ENCODE results near the gene MCTP1.

Gene MCTP1

GRCh38 chr5:94856257-94856800, 428.6 kb downstream of the MCTP1 start:
- Histone ChIP-seq H3K4me1 (ENCODE audit: low read length) (no peaks in the 10 kb centered on the region), H2AFZ (ENCODE audit: low read depth, low read length) (no peak overlapping the region), H3K27ac (ENCODE audit: low read length) (no peak overlapping the region), H3K4me2 (ENCODE audit: low read length) (no peak overlapping the region), H3K9ac (ENCODE audit: low read length) (no peak overlapping the region), H3K9me3 (ENCODE audit: insufficient read depth, low read length) (no peaks in the 10 kb centered on the region), H3K4me3 (ENCODE audit: low read length) (no peak overlapping the region), H3K79me2 (ENCODE audit: low read length) (no peaks in the 10 kb centered on the region), H3K27me3 (ENCODE audit: low read depth, low read length) (0 out of 2 replicates have a peak, but pooled peaks cover under 1% of the 10 kb centered on the region), H3K36me3 (replicated peaks; ENCODE audit: low read depth, low read length) (no peaks in the 10 kb centered on the region), H4K20me1 (ENCODE audit: insufficient read depth, low read length) (no peaks in the 10 kb centered on the region)
- TF ChIP-seq CTCF (IDR thresholded peaks at IDR 0.05; ENCODE audit: low read depth, low read length) (no peak), EZH2phosphoT487 (IDR thresholded peaks at IDR 0.05; ENCODE audit: low read depth) (no peak)

GRCh38 chr5:94855543-94855942, 429.4 kb downstream of the MCTP1 start:
- Histone ChIP-seq H3K4me3 (ENCODE audit: low read length) (no peak overlapping the region), H4K20me1 (ENCODE audit: insufficient read depth, low read length) (no peaks in the 10 kb centered on the region), H3K4me2 (ENCODE audit: low read length) (no peak overlapping the region), H3K9me3 (ENCODE audit: insufficient read depth, low read length) (no peaks in the 10 kb centered on the region), H3K27ac (ENCODE audit: low read length) (no peak overlapping the region), H2AFZ (ENCODE audit: low read depth, low read length) (no peak overlapping the region), H3K36me3 (replicated peaks; ENCODE audit: low read depth, low read length) (no peaks in the 10 kb centered on the region), H3K9ac (ENCODE audit: low read length) (no peak overlapping the region), H3K4me1 (ENCODE audit: low read length) (no peaks in the 10 kb centered on the region), H3K79me2 (ENCODE audit: low read length) (no peaks in the 10 kb centered on the region), H3K27me3 (ENCODE audit: low read depth, low read length) (0 out of 2 replicates have a peak, but pooled peaks cover 3% of the 10 kb centered on the region)
- TF ChIP-seq CTCF (IDR thresholded peaks at IDR 0.05; ENCODE audit: low read depth, low read length) (no peak), EZH2phosphoT487 (IDR thresholded peaks at IDR 0.05; ENCODE audit: low read depth) (no peak)

GRCh38 chr5:94853120-94853519, 431.8 kb downstream of the MCTP1 start:
- Histone ChIP-seq H3K79me2 (ENCODE audit: low read length) (no peaks in the 10 kb centered on the region), H3K9ac (ENCODE audit: low read length) (no peak overlapping the region), H3K4me2 (ENCODE audit: low read length) (no peak overlapping the region), H3K36me3 (replicated peaks; ENCODE audit: low read depth, low read length) (no peaks in the 10 kb centered on the region), H3K4me1 (ENCODE audit: low read length) (no peaks in the 10 kb centered on the region), H3K27me3 (ENCODE audit: low read depth, low read length) (peaks cover 7% of the 10 kb centered on the region), H4K20me1 (ENCODE audit: insufficient read depth, low read length) (no peaks in the 10 kb centered on the region), H3K4me3 (ENCODE audit: low read length) (no peak overlapping the region), H3K27ac (ENCODE audit: low read length) (no peak overlapping the region), H2AFZ (ENCODE audit: low read depth, low read length) (no peak overlapping the region), H3K9me3 (ENCODE audit: insufficient read depth, low read length) (no peaks in the 10 kb centered on the region)
- no peak for TF ChIP-seq EZH2phosphoT487 (IDR thresholded peaks at IDR 0.05; ENCODE audit: low read depth)
- no peak for TF ChIP-seq CTCF (IDR thresholded peaks at IDR 0.05; ENCODE audit: low read depth, low read length)

- H3K4me2 ChIP-seq (ENCODE audit: low read length) = no peak overlapping the region
- H3K36me3 ChIP-seq (replicated peaks; ENCODE audit: low read depth, low read length) = no peaks in the 10 kb centered on the region
- H3K9ac ChIP-seq (ENCODE audit: low read length) = no peak overlapping the region
- H3K9me3 ChIP-seq (ENCODE audit: insufficient read depth, low read length) = no peaks in the 10 kb centered on the region
- no peak overlapping the region for H3K27ac ChIP-seq (ENCODE audit: low read length)
- no peaks in the 10 kb centered on the region for H3K79me2 ChIP-seq (ENCODE audit: low read length)
- H3K27me3 ChIP-seq (ENCODE audit: low read depth, low read length) = peaks cover 8% of the 10 kb centered on the region
- no peaks in the 10 kb centered on the region for H4K20me1 ChIP-seq (ENCODE audit: insufficient read depth, low read length)
- H2AFZ ChIP-seq (ENCODE audit: low read depth, low read length) = no peak overlapping the region
- no peaks in the 10 kb centered on the region for H3K4me1 ChIP-seq (ENCODE audit: low read length)
- no peak for TF ChIP-seq CTCF (IDR thresholded peaks at IDR 0.05; ENCODE audit: low read depth, low read length)
- TF ChIP-seq EZH2phosphoT487 (IDR thresholded peaks at IDR 0.05; ENCODE audit: low read depth) = no peak
- H3K4me3 ChIP-seq (ENCODE audit: low read length) = no peak overlapping the region
These were observed 433.9 kb downstream of the MCTP1 start for GRCh38 chr5:94850960-94851359.

Data from OCI-LY3 (cell line).